GM12873 (cell line): ENCODE results near the gene MYOCD.

Experiments used
- CTCF ChIP-seq: IDR thresholded peaks from 2 replicates; pipeline ENCODE4 v1.5.1; 2012; ENCODE audit warnings: low read depth, mild to moderate bottlenecking, moderate library complexity, low read length, control low read depth; ENCODE audit not compliant: insufficient read depth; ENCODE audit errors: missing control alignments

MYOCD gene

GRCh38 chr17:12623220-12623848 is 42.4 kb upstream of the MYOCD start:
- no peak for TF ChIP-seq CTCF

DNA sequence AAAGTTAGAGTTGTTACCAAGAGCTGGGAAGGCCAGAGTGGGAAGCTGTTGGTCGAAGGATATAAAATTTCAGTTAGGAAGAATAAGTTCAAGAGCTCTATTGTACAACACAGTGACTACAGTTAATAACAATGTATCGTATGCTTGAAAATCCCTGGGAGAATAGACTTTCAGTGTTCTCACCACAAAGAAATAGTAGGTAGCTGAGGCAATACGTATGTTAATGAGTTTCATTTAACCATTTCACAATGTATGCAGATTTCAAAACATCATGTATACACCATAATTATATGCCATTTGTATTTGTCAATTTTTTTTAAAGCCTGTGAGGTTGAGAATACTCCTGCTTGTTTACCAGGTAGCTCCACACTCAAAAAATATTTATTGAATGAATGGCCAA is 41.5 kb upstream of the MYOCD start:
- no peak for TF ChIP-seq CTCF

GRCh38 chr17:12625092-12625491 is 40.6 kb upstream of the MYOCD start:
- no peak for TF ChIP-seq CTCF

- no peak for TF ChIP-seq CTCF
These were observed 38.5 kb upstream of the MYOCD start for GRCh38 chr17:12627177-12627629.

GRCh38 chr17:12627781-12628451 is 37.8 kb upstream of the MYOCD start:
- TF ChIP-seq CTCF = no peak

- TF ChIP-seq CTCF = no peak
These were observed 34.6 kb upstream of the MYOCD start for GRCh38 chr17:12631076-12631475.

DNA sequence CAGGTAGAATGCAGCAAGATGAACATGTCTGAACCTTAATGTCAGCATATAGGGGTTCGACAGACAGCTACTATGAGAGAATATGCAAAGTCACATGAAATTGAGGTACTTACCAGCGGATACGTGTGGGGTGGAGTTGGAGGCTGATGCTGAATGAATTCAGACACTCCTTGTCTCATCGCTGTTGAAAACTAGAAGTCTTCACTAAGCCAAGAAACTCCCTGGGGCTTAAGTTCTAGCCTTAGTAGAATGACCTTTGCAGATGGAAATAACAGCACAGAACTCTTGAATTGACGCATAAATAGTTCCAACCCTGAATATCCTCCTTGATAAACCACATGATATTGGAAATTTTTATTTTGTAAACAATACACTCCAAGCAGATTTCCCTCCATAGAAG is 32.9 kb upstream of the MYOCD start:
- no peak for TF ChIP-seq CTCF
